Upper lobe of left lung (tissue), 4 donors: Measurements from ENCODE around the gene NEURL1.

Experiments used
- CTCF ChIP-seq, 6 experiments: fragments of 450-650 bp in 4 of 6; fragments of 200-600 bp in 2 of 6; sonication (generic) in 2 of 6; IDR thresholded peaks; one replicate each; pipeline ENCODE4 v1.5.1; 2016 to 2019; ENCODE audit warnings: antibody characterized with exemption in 6 of 6
- POLR2A ChIP-seq, 4 donors: fragments of 450-650 bp; IDR thresholded peaks; one replicate each; pipeline ENCODE4 v1.5.1; 2016 to 2017; ENCODE audit warnings: antibody characterized with exemption in 4 of 4, mild to moderate bottlenecking in 2 of 4

- TF ChIP-seq CTCF (IDR thresholded peaks at IDR 0.05) (no peak), POLR2A (IDR thresholded peaks at IDR 0.05) (peak in 1 of 4 donors; percentile 14)
Measured at GRCh38 chr10:103584216-103585010, 90.9 kb downstream of the NEURL1 start.
